Skeletal muscle tissue (tissue), 4 donors: ENCODE data around the gene CAMK2G. TPM values are rescaled to one million over a fixed set of nuclear protein-coding genes. Genes with fewer than 3 reads are reported as not detected.
A peak's percentile ranks its signal among the peaks of the same experiment; 100 is the strongest.
"Not testable (repeated sequence)": the region's sequence is repeated elsewhere in the genome, so short reads cannot be mapped to it uniquely, and the experiment has no call there.

Experiments
- H3K27ac ChIP-seq: one replicate; pipeline ENCODE4 v1.7.0; 2013; ENCODE audit warnings: mild to moderate bottlenecking, low read depth, low read length, inconsistent platforms
- H3K27me3 ChIP-seq, 3 donors: one replicate each; pipeline ENCODE4 v1.7.0; 2013; ENCODE audit warnings: low read length in 3 of 3; ENCODE audit not compliant: control insufficient read depth in 3 of 3, insufficient read depth in 3 of 3
- H3K36me3 ChIP-seq, 3 donors: one replicate each; pipeline ENCODE4 v1.7.0; 2013; ENCODE audit warnings: low read length in 3 of 3; ENCODE audit not compliant: control insufficient read depth in 3 of 3, insufficient read depth in 3 of 3
- H3K4me1 ChIP-seq, 3 donors: one replicate each; pipeline ENCODE4 v1.7.0; 2013; ENCODE audit warnings: low read length in 3 of 3, mild to moderate bottlenecking in 3 of 3; ENCODE audit not compliant: control insufficient read depth in 3 of 3, insufficient read depth in 3 of 3
- H3K4me3 ChIP-seq, 3 donors: one replicate each; pipeline ENCODE4 v1.7.0; 2013; ENCODE audit warnings: low read length in 3 of 3
- H3K9ac ChIP-seq, 3 donors: one replicate each; pipeline ENCODE4 v1.7.0; 2013; ENCODE audit warnings: low read length in 3 of 3, mild to moderate bottlenecking in 3 of 3, moderate library complexity in 2 of 3, low read depth in 1 of 3
- H3K9me3 ChIP-seq, 3 donors: one replicate each; pipeline ENCODE4 v1.7.0; 2013; ENCODE audit warnings: low read length in 3 of 3; ENCODE audit not compliant: control insufficient read depth in 3 of 3
- total RNA-seq: library from RNA; depleted of rRNA; stranded (reverse); fragments of >200 nt; gene quantifications from one replicate; pipeline ENCODE4 v1.2.3, GENCODE V29; 2014
- donor health status: Osteomylitis.

Gene CAMK2G
- total RNA-seq, 1 donor from 2014 or later = 16.2 TPM

GRCh38 chr10:73905256-73906020, 31.1 kb upstream of the CAMK2G start:
- no peaks in the 10 kb centered on the region for H3K27me3 ChIP-seq
- H3K4me3 ChIP-seq = no peak overlapping the region
- peak overlapping the region; percentile 82 for H3K27ac ChIP-seq
- peaks cover 38 to 41% (median 39%) of the 10 kb centered on the region in 3 donors for H3K4me1 ChIP-seq
- no peaks in the 10 kb centered on the region for H3K9me3 ChIP-seq
- no peaks in the 10 kb centered on the region for H3K36me3 ChIP-seq
- H3K9ac ChIP-seq = no peak overlapping the region

- no peaks in the 10 kb centered on the region for H3K36me3 ChIP-seq
- H3K27ac ChIP-seq = no peak overlapping the region
- H3K27me3 ChIP-seq = no peaks in the 10 kb centered on the region
- H3K9me3 ChIP-seq = no peaks in the 10 kb centered on the region
- peaks cover 18 to 23% (median 21%) of the 10 kb centered on the region in 3 donors for H3K4me1 ChIP-seq
- no peak overlapping the region for H3K4me3 ChIP-seq
- no peak overlapping the region for H3K9ac ChIP-seq
Measured at GRCh38 chr10:73902351-73902750, 28.0 kb upstream of the CAMK2G start.

DNA sequence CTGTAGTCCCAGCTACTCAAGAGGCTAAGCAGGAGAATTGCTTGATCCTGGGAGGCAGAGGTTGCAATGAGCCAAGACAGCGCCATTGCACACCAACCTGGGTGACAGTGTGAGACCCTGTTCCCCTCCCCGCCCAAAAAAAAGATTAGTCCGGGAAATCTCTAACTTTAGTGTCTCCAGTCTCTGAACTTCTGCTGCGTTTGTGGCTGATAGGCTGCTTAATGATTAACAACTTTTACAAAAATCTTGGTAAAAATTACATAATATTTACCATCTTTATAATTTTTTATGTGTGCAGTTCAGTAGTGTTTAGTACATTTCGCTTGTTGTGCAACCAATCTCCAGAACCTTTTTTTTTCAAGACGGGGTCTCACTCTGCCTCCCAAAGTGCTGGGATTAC, 26.9 kb upstream of the CAMK2G start:
- H3K9ac ChIP-seq = no peak overlapping the region
- no peak overlapping the region for H3K4me3 ChIP-seq
- H3K9me3 ChIP-seq = no peaks in the 10 kb centered on the region
- H3K27me3 ChIP-seq = no peaks in the 10 kb centered on the region
- no peaks in the 10 kb centered on the region for H3K36me3 ChIP-seq
- H3K27ac ChIP-seq = no peak overlapping the region
- peaks cover 7 to 13% (median 10%) of the 10 kb centered on the region in 3 donors for H3K4me1 ChIP-seq

DNA sequence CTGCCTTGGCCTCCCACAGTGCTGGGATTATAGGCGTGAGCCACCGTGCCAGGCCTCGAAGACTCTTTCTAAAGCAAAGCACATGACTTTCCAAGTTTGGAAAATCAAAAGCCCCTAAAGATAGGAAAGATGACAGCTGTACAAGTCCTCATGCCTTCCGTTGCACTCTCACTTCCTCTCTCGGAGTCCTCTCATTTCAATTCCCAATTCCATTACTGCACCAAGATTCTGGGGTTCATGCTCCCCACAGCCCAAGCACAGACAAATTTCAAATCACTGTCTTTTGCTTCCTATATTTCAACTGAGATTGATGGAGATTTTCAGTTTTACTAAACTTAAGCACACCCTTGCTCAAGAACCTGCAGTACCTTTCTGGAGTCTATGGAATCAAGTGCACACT, 25.7 kb upstream of the CAMK2G start:
- no peak overlapping the region for H3K9ac ChIP-seq
- H3K4me1 ChIP-seq = peaks cover 3 to 8% (median 3%) of the 10 kb centered on the region in 3 donors
- H3K27me3 ChIP-seq = no peaks in the 10 kb centered on the region
- no peaks in the 10 kb centered on the region for H3K36me3 ChIP-seq
- H3K27ac ChIP-seq = no peak overlapping the region
- no peak overlapping the region for H3K4me3 ChIP-seq
- H3K9me3 ChIP-seq = no peaks in the 10 kb centered on the region

DNA sequence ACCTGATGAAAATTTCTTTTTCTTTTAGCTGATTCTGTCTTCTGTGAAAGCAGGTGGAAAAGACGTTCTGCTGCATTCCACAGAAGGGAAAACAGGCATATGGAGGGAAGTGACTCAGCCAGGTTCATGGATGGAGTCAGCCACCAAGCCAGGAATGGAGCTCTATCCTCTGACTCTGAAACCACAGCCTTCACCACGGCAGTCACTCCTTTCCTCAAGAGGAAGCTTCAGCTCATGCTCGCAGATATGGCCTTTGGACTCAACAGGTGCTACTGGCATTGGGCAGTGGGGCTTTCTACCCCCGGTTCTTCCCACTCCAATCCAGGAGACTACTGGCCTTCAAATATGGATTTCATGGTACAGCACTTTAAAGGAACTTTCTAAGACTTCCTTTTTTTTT, 25.1 kb upstream of the CAMK2G start:
- Histone ChIP-seq H3K36me3 (no peaks in the 10 kb centered on the region), H3K27ac (peak overlapping the region; percentile 64), H3K27me3 (no peaks in the 10 kb centered on the region), H3K9me3 (no peaks in the 10 kb centered on the region), H3K9ac (no peak overlapping the region), H3K4me3 (no peak overlapping the region), H3K4me1 (peaks cover 3 to 8% (median 4%) of the 10 kb centered on the region in 3 donors)

DNA sequence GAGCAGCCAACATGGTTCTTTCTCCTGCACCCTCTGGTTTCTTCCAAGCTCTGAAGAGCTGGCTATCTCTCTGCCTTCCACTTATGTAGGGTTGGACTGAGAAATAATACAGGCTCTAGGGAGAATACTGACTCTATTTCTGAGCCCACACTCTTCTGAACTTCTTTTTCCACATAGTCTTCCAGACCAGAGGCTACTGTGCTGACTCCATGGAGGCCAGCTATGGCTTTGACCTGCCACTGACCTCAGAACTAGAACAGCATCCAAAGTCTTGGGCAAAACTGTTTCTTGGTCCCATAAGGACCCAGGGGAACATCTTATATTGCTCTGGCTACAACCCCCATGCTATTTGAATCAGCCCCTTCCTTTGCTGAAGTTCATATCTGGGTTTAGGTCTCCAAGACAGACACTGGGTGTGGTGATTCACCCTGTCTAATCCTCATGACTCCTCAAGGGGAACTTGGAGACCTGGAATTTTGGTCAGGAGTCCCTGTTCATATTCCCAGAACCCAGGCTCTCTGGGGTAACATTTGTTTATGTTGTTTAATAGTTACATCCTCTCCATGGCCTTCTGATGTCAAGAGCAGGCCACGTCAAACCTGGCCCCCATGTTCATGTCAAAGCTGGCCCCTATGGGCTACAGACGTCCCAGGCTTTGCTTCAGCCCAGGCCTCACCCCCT, 24.5 kb upstream of the CAMK2G start:
- no peaks in the 10 kb centered on the region for H3K27me3 ChIP-seq
- peaks cover 3 to 8% (median 5%) of the 10 kb centered on the region in 3 donors for H3K4me1 ChIP-seq
- H3K9me3 ChIP-seq = no peaks in the 10 kb centered on the region
- H3K27ac ChIP-seq = peak overlapping the region; percentile 64
- no peak overlapping the region for H3K9ac ChIP-seq
- no peaks in the 10 kb centered on the region for H3K36me3 ChIP-seq
- no peak overlapping the region for H3K4me3 ChIP-seq

DNA sequence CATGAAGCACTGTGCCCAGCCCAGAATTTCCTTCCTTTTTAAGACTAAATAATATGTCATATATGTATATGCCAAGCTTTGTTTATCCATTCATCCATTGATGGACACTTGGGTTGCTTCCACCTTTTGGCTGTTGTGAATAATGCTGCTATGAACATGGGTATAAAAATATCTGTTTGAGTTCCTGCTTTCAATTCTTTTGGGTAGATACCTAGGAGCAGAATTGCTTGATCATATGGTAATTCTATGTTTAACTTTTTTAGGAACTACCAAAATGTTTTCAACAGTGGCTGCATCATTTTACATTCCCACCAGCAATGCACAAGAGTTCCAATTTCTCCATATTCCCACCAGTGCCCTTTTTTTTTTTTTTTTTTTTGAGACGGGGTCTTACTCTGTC, 23.3 kb upstream of the CAMK2G start:
- no peak overlapping the region for H3K4me3 ChIP-seq
- H3K36me3 ChIP-seq = no peaks in the 10 kb centered on the region
- peaks cover 3 to 8% (median 5%) of the 10 kb centered on the region in 3 donors for H3K4me1 ChIP-seq
- no peaks in the 10 kb centered on the region for H3K9me3 ChIP-seq
- H3K9ac ChIP-seq = no peak overlapping the region
- no peak overlapping the region for H3K27ac ChIP-seq
- no peaks in the 10 kb centered on the region for H3K27me3 ChIP-seq

- H3K27ac ChIP-seq, H3K4me1 ChIP-seq, H3K36me3 ChIP-seq, H3K9me3 ChIP-seq, H3K9ac ChIP-seq, H3K27me3 ChIP-seq, H3K4me3 ChIP-seq: not testable (repeated sequence)
Measured at GRCh38 chr10:73895381-73895780, 21.0 kb upstream of the CAMK2G start.

DNA sequence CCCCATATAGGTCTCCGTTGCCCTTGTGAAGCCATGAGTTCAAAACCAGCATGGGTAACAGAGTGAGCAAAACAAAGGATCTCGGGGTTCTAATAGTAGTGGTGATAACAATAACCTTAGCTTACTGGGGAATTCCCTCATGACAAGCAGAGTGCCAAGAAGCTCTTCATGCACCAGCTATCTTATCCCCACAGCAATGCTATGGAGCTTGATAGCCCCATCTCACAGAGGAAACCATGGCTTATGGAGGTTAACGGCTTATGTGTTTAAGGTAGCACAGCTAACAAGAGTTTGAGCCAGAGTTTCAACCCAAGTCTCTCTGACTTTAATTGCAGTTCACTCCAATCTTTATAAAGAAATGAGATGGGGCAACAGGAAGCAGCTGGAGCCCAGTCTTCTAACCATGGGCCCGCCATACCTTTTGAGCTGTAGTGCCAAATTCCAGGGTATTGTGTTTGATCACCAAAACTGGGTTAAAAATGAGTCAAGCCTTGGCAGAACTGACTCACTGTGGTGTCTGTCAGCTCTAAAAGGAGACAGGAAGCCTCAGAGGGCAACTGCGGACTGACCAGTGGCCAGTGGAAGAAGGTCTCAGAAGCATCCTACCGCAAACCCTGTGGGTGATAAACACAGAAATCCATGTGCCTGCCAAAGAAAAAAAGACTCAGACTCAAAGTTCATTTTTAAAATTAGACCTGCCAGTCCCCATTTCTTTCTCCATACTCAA, 20.1 kb upstream of the CAMK2G start:
- H3K36me3 ChIP-seq = no peaks in the 10 kb centered on the region
- no peak overlapping the region for H3K9ac ChIP-seq
- no peak overlapping the region for H3K4me3 ChIP-seq
- peaks cover 3 to 6% (median 5%) of the 10 kb centered on the region in 3 donors for H3K4me1 ChIP-seq
- H3K27me3 ChIP-seq = no peaks in the 10 kb centered on the region
- H3K9me3 ChIP-seq = no peaks in the 10 kb centered on the region
- peak overlapping the region; percentile 10 for H3K27ac ChIP-seq

DNA sequence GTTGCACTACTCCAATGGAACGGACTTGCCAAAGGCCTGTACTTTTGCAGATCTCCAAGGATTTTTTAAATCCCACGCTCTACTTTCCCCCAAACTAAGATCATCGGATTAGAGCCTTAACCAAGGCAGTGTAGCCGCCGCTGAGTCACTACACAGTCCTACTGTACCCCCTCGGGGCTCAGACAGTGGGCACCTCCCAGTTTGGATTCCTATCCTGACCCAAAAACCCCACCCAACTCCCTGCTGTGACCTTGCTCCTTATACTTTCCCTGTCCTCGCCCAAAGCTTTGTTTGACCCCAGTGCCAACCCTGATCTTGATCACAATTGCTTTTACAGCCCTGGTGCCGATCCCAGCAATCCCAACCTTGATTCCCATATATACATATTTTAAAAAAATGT, 19.1 kb upstream of the CAMK2G start:
- no peaks in the 10 kb centered on the region for H3K27me3 ChIP-seq
- H3K9me3 ChIP-seq = no peaks in the 10 kb centered on the region
- H3K4me3 ChIP-seq = no peak overlapping the region
- H3K27ac ChIP-seq = no peak overlapping the region
- H3K4me1 ChIP-seq = peaks cover 8 to 11% (median 8%) of the 10 kb centered on the region in 3 donors
- H3K36me3 ChIP-seq = no peaks in the 10 kb centered on the region
- no peak overlapping the region for H3K9ac ChIP-seq
